Panc1 (cell line): ENCODE data around the gene STMN1. TPM values are rescaled to one million over a fixed set of nuclear protein-coding genes. Genes with fewer than 3 reads are reported as not detected.
A peak's percentile ranks its signal among the peaks of the same experiment; 100 is the strongest.

ENCODE experiments used
- ATAC-seq: fragments of 200-7000 bp; cut with Tn5 transposase; 2 replicates; pipeline ENCODE4 v1.9.1; 2020; ENCODE audit warnings: mild to moderate bottlenecking, moderate library complexity
- BruUV-seq: library from RNA; stranded (reverse); fragments of 400-500 nt; replicated peaks from 2 replicates; lab custom pipeline; 2021; lab: Mats Ljungman, UMichigan
- CTCF ChIA-PET: fragments of 300-600 bp; sonication (Branson Sonifier 250); formaldehyde crosslinking; loops from one replicate; lab custom pipeline; 2022; ENCODE audit warnings: antibody characterized with exemption; lab: Charles Lee
- POLR2A ChIA-PET: fragments of 300-600 bp; sonication (Branson Sonifier 250); formaldehyde crosslinking; loops from one replicate; lab custom pipeline; 2022; ENCODE audit warnings: antibody characterized with exemption; lab: Charles Lee
- DNase-seq: peaks from one replicate; pipeline ENCODE4 v3.0.0-alpha.2; 2010; ENCODE audit warnings: low read depth, low spot score
- H3K27ac ChIP-seq: 2 replicates; pipeline ENCODE4 v1.5.1; 2011; ENCODE audit warnings: mild to moderate bottlenecking, low read length, inconsistent platforms
- H3K27me3 ChIP-seq: fragments of 200-500 bp; sonication (Bioruptor generic); 2 replicates; pipeline ENCODE4 v1.6.0; 2014; ENCODE audit warnings: low read length, inconsistent platforms; ENCODE audit not compliant: control insufficient read depth, insufficient read depth
- H3K36me3 ChIP-seq: fragments of 200-500 bp; sonication (Bioruptor generic); 2 replicates; pipeline ENCODE4 v1.5.1; 2014; ENCODE audit warnings: inconsistent platforms, mild to moderate bottlenecking, low read length, moderate library complexity; ENCODE audit not compliant: control insufficient read depth, insufficient read depth
- H3K4me1 ChIP-seq: 2 replicates; pipeline ENCODE4 v1.5.1; 2011; ENCODE audit warnings: inconsistent platforms, mild to moderate bottlenecking, low read length, moderate library complexity; ENCODE audit not compliant: control insufficient read depth, insufficient read depth
- H3K4me3 ChIP-seq, 2 experiments: 2 replicates each; pipeline ENCODE4 v1.5.1; 2011 to 2012; ENCODE audit warnings: low read depth in 2 of 2, low read length in 2 of 2, mild to moderate bottlenecking in 2 of 2, inconsistent platforms in 1 of 2, moderate library complexity in 1 of 2
- H3K9me3 ChIP-seq: fragments of 200-500 bp; sonication (Bioruptor generic); 2 replicates; pipeline ENCODE4 v1.5.1; 2014; ENCODE audit warnings: low read depth, mild to moderate bottlenecking, inconsistent platforms, low read length, moderate library complexity; ENCODE audit not compliant: control insufficient read depth, insufficient read depth
- POLR2AphosphoS5 ChIP-seq: IDR thresholded peaks from 2 replicates; pipeline ENCODE4 v1.6.1; 2012; ENCODE audit warnings: mild to moderate bottlenecking, low read depth, low read length, moderate library complexity
- SIN3A ChIP-seq: IDR thresholded peaks from 2 replicates; pipeline ENCODE4 v1.6.1; 2012; ENCODE audit warnings: low read depth, mild to moderate bottlenecking, low read length, moderate library complexity, borderline replicate concordance; ENCODE audit not compliant: insufficient read depth
- TCF7L2 ChIP-seq: IDR thresholded peaks from 2 replicates; pipeline ENCODE4 v1.6.1; 2011; ENCODE audit warnings: mild to moderate bottlenecking, low read depth, low read length, inconsistent platforms
- in situ Hi-C: cut with HindIII; loops from 2 replicates; pipeline ENCODE4 v1.10.0; 2016; ENCODE audit warnings: low sequenced_read_pairs, low pct_unique_long_range_greater_than_20kb
- intact Hi-C: fragments of 100-400 bp; cut with micrococcal nuclease; formaldehyde crosslinking; loops from one replicate; pipeline ENCODE4 v1.10.0; 2022; ENCODE audit not compliant: unreplicated experiment
- total RNA-seq: library from RNA; stranded (reverse); gene quantifications from one replicate; pipeline ENCODE4 v1.2.1, GENCODE V29; 2021; ENCODE audit not compliant: unreplicated experiment
- TF ChIP-seq, protein P1 (sequence below): fragments of 450-650 bp; IDR thresholded peaks from 2 replicates; pipeline ENCODE4 v1.5.1; 2017; ENCODE audit warnings: mild to moderate bottlenecking
- TF ChIP-seq, protein P2 (sequence below), 2 experiments: IDR thresholded peaks; 2 replicates each; pipeline ENCODE4 v1.6.1; 2011 to 2012; ENCODE audit warnings: low read depth in 2 of 2, control low read depth in 1 of 2, low read length in 1 of 2, mild to moderate bottlenecking in 1 of 2, moderate library complexity in 1 of 2; ENCODE audit not compliant: insufficient read depth in 1 of 2

The STMN1 gene
- total RNA-seq, 1 experiment from 2014 or later, result 316 TPM

DNA sequence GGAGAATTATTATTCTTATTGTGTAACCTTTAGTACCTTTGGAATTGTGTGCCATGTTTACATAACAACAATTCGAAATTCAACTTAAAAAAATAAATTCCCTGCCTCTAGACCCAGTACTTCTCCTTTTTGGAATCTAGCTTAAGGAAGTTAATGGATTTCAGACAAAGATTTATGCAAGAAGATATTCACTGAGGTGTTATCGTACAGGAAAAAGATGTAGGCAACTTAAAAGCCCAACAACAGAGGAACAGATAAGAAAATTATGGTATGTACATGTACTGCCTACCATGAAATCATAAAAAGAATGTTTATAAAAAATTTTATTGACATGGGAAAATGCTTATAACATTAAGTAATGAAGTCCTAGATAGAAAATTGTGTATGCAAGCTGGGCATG lies 18.2 kb upstream of the STMN1 start:
- intact Hi-C loops, result no loop called here
- CTCF ChIA-PET, result no interaction called here
- Histone ChIP-seq H3K27ac (no peak overlapping the region), H3K36me3 (no peaks in the 10 kb centered on the region), H3K9me3 (no peaks in the 10 kb centered on the region), H3K27me3 (no peaks in the 10 kb centered on the region), H3K4me3 (no peak overlapping the region), H3K4me1 (peaks cover 15% of the 10 kb centered on the region)
- ATAC-seq (no peak), DNase-seq (no peak)
- no TSS peak for BruUV-seq
- in situ Hi-C loops, result no loop called here
- POLR2A ChIA-PET, result interaction anchor here (0.9 kb wide), 1 partner anchor 10 kb away, joined by 6 read pairs; no protein-coding TSS in a partner anchor
- TF ChIP-seq, protein P1, sequence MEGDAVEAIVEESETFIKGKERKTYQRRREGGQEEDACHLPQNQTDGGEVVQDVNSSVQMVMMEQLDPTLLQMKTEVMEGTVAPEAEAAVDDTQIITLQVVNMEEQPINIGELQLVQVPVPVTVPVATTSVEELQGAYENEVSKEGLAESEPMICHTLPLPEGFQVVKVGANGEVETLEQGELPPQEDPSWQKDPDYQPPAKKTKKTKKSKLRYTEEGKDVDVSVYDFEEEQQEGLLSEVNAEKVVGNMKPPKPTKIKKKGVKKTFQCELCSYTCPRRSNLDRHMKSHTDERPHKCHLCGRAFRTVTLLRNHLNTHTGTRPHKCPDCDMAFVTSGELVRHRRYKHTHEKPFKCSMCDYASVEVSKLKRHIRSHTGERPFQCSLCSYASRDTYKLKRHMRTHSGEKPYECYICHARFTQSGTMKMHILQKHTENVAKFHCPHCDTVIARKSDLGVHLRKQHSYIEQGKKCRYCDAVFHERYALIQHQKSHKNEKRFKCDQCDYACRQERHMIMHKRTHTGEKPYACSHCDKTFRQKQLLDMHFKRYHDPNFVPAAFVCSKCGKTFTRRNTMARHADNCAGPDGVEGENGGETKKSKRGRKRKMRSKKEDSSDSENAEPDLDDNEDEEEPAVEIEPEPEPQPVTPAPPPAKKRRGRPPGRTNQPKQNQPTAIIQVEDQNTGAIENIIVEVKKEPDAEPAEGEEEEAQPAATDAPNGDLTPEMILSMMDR, result no peak
- no peak for TF ChIP-seq SIN3A
- no peak for TF ChIP-seq POLR2AphosphoS5
- TF ChIP-seq TCF7L2, result no peak
- TF ChIP-seq, protein P2, sequence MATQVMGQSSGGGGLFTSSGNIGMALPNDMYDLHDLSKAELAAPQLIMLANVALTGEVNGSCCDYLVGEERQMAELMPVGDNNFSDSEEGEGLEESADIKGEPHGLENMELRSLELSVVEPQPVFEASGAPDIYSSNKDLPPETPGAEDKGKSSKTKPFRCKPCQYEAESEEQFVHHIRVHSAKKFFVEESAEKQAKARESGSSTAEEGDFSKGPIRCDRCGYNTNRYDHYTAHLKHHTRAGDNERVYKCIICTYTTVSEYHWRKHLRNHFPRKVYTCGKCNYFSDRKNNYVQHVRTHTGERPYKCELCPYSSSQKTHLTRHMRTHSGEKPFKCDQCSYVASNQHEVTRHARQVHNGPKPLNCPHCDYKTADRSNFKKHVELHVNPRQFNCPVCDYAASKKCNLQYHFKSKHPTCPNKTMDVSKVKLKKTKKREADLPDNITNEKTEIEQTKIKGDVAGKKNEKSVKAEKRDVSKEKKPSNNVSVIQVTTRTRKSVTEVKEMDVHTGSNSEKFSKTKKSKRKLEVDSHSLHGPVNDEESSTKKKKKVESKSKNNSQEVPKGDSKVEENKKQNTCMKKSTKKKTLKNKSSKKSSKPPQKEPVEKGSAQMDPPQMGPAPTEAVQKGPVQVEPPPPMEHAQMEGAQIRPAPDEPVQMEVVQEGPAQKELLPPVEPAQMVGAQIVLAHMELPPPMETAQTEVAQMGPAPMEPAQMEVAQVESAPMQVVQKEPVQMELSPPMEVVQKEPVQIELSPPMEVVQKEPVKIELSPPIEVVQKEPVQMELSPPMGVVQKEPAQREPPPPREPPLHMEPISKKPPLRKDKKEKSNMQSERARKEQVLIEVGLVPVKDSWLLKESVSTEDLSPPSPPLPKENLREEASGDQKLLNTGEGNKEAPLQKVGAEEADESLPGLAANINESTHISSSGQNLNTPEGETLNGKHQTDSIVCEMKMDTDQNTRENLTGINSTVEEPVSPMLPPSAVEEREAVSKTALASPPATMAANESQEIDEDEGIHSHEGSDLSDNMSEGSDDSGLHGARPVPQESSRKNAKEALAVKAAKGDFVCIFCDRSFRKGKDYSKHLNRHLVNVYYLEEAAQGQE (IDR thresholded peaks at IDR 0.05; ENCODE audit: insufficient read depth in 1 of 2, low read depth in 2 of 2, low read length in 1 of 2), result no peak

DNA sequence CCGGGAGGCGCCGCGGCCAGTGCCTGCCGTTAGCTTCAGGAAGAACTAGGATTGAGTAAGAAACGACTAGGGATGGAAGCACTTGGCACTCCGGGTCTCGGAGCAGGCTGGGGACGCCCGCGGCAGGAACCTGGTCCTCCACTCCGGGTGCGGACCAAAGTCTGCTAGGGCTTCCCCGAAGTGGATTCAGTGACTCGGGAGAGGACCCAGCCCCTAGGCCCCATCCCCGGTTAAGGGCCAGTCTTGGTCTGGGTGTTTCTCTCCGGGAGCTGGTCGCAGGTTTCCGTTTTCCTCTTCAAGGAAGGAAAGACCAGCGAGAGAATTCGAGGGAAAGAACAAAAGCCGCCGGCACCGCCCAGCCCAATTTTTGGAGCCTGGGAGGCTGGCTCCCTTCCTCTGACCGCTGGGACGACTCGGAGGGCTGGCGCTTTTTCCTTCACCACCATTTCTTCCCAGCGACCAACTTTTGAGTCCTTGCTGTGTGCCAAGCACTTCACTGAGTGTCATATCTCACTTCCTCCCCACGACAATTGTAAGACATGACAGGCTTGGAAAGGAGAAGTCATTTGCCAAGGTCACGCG lies 16.8 kb upstream of the STMN1 start:
- intact Hi-C loops, result no loop called here
- TF ChIP-seq TCF7L2 (peak; percentile 79), SIN3A (no peak), POLR2AphosphoS5 (peak; percentile 28; the same call in 1 of the 2 replicates)
- TF ChIP-seq, protein P1, result no peak
- TF ChIP-seq, protein P2 (IDR thresholded peaks at IDR 0.05; ENCODE audit: insufficient read depth in 1 of 2, low read depth in 2 of 2, low read length in 1 of 2), result no peak
- ChIA-PET POLR2A (no interaction called here), CTCF (interaction anchor here (0.6 to 1.5 kb wide), 2 partner anchors 27 to 1069 kb away, joined by 4 to 7 read pairs; no protein-coding TSS in a partner anchor)
- H3K36me3 ChIP-seq, result no peaks in the 10 kb centered on the region
- peak overlapping the region; percentile 50 to 66 for H3K4me3 ChIP-seq
- no peaks in the 10 kb centered on the region for H3K9me3 ChIP-seq
- H3K4me1 ChIP-seq, result peaks cover 15% of the 10 kb centered on the region
- no TSS peak for BruUV-seq
- peak overlapping the region; percentile 93 for H3K27ac ChIP-seq
- in situ Hi-C loops, result no loop called here
- no peak for DNase-seq
- H3K27me3 ChIP-seq, result no peaks in the 10 kb centered on the region
- ATAC-seq, result peak; percentile 89
